ENCODE measurements around the gene CPED1.

Gene CPED1

GRCh38 chr7:121048195-121048594, 59.7 kb downstream of the CPED1 start:
- TF ChIP-seq ZNF280D (tag by site-specific recombination; IDR thresholded peaks at IDR 0.05) (no peak), SCRT2 (tag by site-specific recombination; IDR thresholded peaks at IDR 0.05) (peak; percentile 36; the same call in 1 of the 2 replicates)
- no peaks in the 10 kb centered on the region for H3K36me3 ChIP-seq (ENCODE audit: control insufficient read depth in 2 of 2, insufficient read depth in 1 of 2, low read length in 2 of 2)
- ChIA-PET POLR2A (no interaction called here), CTCF (interaction anchor here (1.0 kb wide), 1 partner anchor 26 kb away, joined by 4 read pairs; no protein-coding TSS in a partner anchor)
- H3K4me3 ChIP-seq (ENCODE audit: low read depth, low read length): no peak overlapping the region
- H3K4me1 ChIP-seq (ENCODE audit: control insufficient read depth, insufficient read depth, low read length): peaks cover 15% of the 10 kb centered on the region; the same call in 1 of the 2 replicates
- no peak overlapping the region for H3K27ac ChIP-seq (ENCODE audit: extremely low read depth, low read depth, low read length)
- H3K9me3 ChIP-seq (ENCODE audit: control insufficient read depth, insufficient read depth, low read depth, low read length): no peaks in the 10 kb centered on the region

GRCh38 chr7:121049028-121049791, 60.7 kb downstream of the CPED1 start:
- TF ChIP-seq ZNF2 (tag by site-specific recombination; IDR thresholded peaks at IDR 0.05): no peak
- no peak for TF ChIP-seq ZNF16 (tag by site-specific recombination; IDR thresholded peaks at IDR 0.05; ENCODE audit: low read depth)
- no peak for TF ChIP-seq ZNF560 (tag by site-specific recombination; IDR thresholded peaks at IDR 0.05; ENCODE audit: borderline replicate concordance)
- no peak for TF ChIP-seq ZNF623 (tag by site-specific recombination; IDR thresholded peaks at IDR 0.05)
- no peak for TF ChIP-seq ZNF701 (tag by site-specific recombination; IDR thresholded peaks at IDR 0.05)
- TF ChIP-seq ZNF488 (tag by site-specific recombination; IDR thresholded peaks at IDR 0.05): no peak
- TF ChIP-seq HOXA7 (CRISPR knock-in tag; IDR thresholded peaks at IDR 0.05; ENCODE audit: borderline replicate concordance): no peak
- no peak for TF ChIP-seq ZNF791 (tag by site-specific recombination; IDR thresholded peaks at IDR 0.05)
- no peak for TF ChIP-seq ZNF175 (tag by site-specific recombination; IDR thresholded peaks at IDR 0.05)
- no peak for TF ChIP-seq ZNF114 (tag by site-specific recombination; IDR thresholded peaks at IDR 0.05)
- TF ChIP-seq ZNF48 (tag by site-specific recombination; IDR thresholded peaks at IDR 0.05): no peak
- no peak for TF ChIP-seq KLF16 (tag by site-specific recombination; IDR thresholded peaks at IDR 0.05)
- Histone ChIP-seq H3K4me1 (ENCODE audit: control insufficient read depth, insufficient read depth, low read length) (peaks cover 15% of the 10 kb centered on the region; the same call in 1 of the 2 replicates), H3K4me3 (ENCODE audit: low read depth, low read length) (no peak overlapping the region), H3K36me3 (ENCODE audit: control insufficient read depth in 2 of 2, insufficient read depth in 1 of 2, low read length in 2 of 2) (no peaks in the 10 kb centered on the region), H3K9me3 (ENCODE audit: control insufficient read depth, insufficient read depth, low read depth, low read length) (no peaks in the 10 kb centered on the region), H3K27ac (ENCODE audit: extremely low read depth, low read depth, low read length) (no peak overlapping the region)
- ChIA-PET CTCF (interaction anchor here (1.2 to 1.5 kb wide), 2 partner anchors 9 to 62 kb away, joined by 3 to 9 read pairs; no protein-coding TSS in a partner anchor), POLR2A (no interaction called here)

DNA sequence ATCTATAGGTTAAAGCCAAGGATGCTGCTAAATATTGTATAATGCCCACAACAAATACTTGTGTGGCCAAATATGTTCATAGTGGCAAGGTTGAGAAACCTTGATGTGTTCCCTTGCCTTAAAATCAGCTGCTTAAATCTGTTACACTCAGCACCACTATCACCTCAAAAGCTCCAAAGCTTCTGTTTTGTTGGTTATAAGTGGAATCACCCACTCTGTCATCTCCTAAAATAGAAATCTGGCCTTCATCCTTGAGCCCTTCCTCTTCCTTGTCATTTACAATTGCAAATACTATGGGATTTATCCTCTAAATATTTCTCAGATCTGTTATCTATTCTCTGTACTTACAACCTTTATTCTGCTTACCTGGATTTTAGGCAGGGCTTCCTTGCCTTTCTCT, 61.4 kb downstream of the CPED1 start:
- Histone ChIP-seq H3K4me3 (ENCODE audit: low read depth, low read length) (no peak overlapping the region), H3K27ac (ENCODE audit: extremely low read depth, low read depth, low read length) (no peak overlapping the region), H3K9me3 (ENCODE audit: control insufficient read depth, insufficient read depth, low read depth, low read length) (no peaks in the 10 kb centered on the region), H3K4me1 (ENCODE audit: control insufficient read depth, insufficient read depth, low read length) (peaks cover 11% of the 10 kb centered on the region; the same call in 1 of the 2 replicates), H3K36me3 (ENCODE audit: control insufficient read depth in 2 of 2, insufficient read depth in 1 of 2, low read length in 2 of 2) (no peaks in the 10 kb centered on the region)
- CTCF ChIA-PET: interaction anchor here (1.2 to 1.5 kb wide), 2 partner anchors 8 to 62 kb away, joined by 3 to 9 read pairs; no protein-coding TSS in a partner anchor
- POLR2A ChIA-PET: no interaction called here
- no peak for TF ChIP-seq ZNF19 (tag by site-specific recombination; IDR thresholded peaks at IDR 0.05; ENCODE audit: low read depth)
- no peak for TF ChIP-seq ZNF114 (tag by site-specific recombination; IDR thresholded peaks at IDR 0.05)
- TF ChIP-seq ZSCAN4 (tag by site-specific recombination; IDR thresholded peaks at IDR 0.05): no peak
- TF ChIP-seq, protein P1, sequence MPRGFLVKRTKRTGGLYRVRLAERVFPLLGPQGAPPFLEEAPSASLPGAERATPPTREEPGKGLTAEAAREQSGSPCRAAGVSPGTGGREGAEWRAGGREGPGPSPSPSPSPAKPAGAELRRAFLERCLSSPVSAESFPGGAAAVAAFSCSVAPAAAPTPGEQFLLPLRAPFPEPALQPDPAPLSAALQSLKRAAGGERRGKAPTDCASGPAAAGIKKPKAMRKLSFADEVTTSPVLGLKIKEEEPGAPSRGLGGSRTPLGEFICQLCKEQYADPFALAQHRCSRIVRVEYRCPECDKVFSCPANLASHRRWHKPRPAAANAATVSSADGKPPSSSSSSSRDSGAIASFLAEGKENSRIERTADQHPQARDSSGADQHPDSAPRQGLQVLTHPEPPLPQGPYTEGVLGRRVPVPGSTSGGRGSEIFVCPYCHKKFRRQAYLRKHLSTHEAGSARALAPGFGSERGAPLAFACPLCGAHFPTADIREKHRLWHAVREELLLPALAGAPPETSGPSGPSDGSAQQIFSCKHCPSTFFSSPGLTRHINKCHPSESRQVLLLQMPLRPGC (tag by site-specific recombination; IDR thresholded peaks at IDR 0.05): no peak
- no peak for TF ChIP-seq ZNF660 (tag by site-specific recombination; IDR thresholded peaks at IDR 0.05)
- no peak for TF ChIP-seq ZBTB10 (tag by site-specific recombination; IDR thresholded peaks at IDR 0.05)
